ENCODE measurements around the gene TACC2. TPM values are rescaled to one million over a fixed set of nuclear protein-coding genes. Genes with fewer than 3 reads are reported as not detected.
A peak's percentile ranks its signal among the peaks of the same experiment; 100 is the strongest.

Gene TACC2
- total RNA-seq, 1 donor from 2014 or later, result 341 TPM

GRCh38 chr10:122168101-122168500 lies 179.1 kb downstream of the TACC2 start:
- intact Hi-C loops (cut with DNase I), result no loop called here
- no peak for ATAC-seq
- DNase-seq (ENCODE audit: missing footprints), result no peak

GRCh38 chr10:122168598-122169394 lies 179.8 kb downstream of the TACC2 start:
- ATAC-seq (no peak), DNase-seq (ENCODE audit: missing footprints) (no peak)
- intact Hi-C loops (cut with DNase I), result no loop called here

GRCh38 chr10:122170802-122171201 lies 181.8 kb downstream of the TACC2 start:
- no peak for ATAC-seq
- intact Hi-C loops (cut with DNase I), result no loop called here
- no peak for DNase-seq (ENCODE audit: missing footprints)

GRCh38 chr10:122171302-122172075 lies 182.5 kb downstream of the TACC2 start:
- no peak for ATAC-seq
- intact Hi-C loops (cut with DNase I), result no loop called here

GRCh38 chr10:122172361-122173008 lies 183.5 kb downstream of the TACC2 start:
- ATAC-seq (peak; percentile 12), DNase-seq (ENCODE audit: missing footprints) (no peak)
- intact Hi-C loops (cut with DNase I), result no loop called here

More at GRCh38 chr10:122171302-122172075, 182.5 kb downstream of the TACC2 start:
- DNase-seq (ENCODE audit: missing footprints), result no peak

- intact Hi-C loops (cut with DNase I), result no loop called here
- peak; percentile 83 for ATAC-seq
- DNase-seq (ENCODE audit: missing footprints), result no peak
These were observed 184.4 kb downstream of the TACC2 start for GRCh38 chr10:122173337-122173736.

- intact Hi-C loops (cut with DNase I), result no loop called here
- ATAC-seq (peak; percentile 13), DNase-seq (ENCODE audit: missing footprints) (no peak)
These were observed 184.9 kb downstream of the TACC2 start for GRCh38 chr10:122173766-122174435.

GRCh38 chr10:122176232-122177213 lies 187.6 kb downstream of the TACC2 start:
- intact Hi-C loops (cut with DNase I), result no loop called here
- ATAC-seq (no peak), DNase-seq (ENCODE audit: missing footprints) (no peak)

- no peak for ATAC-seq
- intact Hi-C loops (cut with DNase I), result no loop called here
- DNase-seq (ENCODE audit: missing footprints), result no peak
These were observed 189.7 kb downstream of the TACC2 start for GRCh38 chr10:122178655-122179054.

GRCh38 chr10:122181041-122181732 lies 192.2 kb downstream of the TACC2 start:
- DNase-seq (ENCODE audit: missing footprints) (no peak), ATAC-seq (no peak)
- intact Hi-C loops (cut with DNase I), result no loop called here

GRCh38 chr10:122181876-122182275 lies 192.9 kb downstream of the TACC2 start:
- intact Hi-C loops (cut with DNase I), result no loop called here
- DNase-seq (ENCODE audit: missing footprints) (no peak), ATAC-seq (no peak)

GRCh38 chr10:122182308-122182707 lies 193.3 kb downstream of the TACC2 start:
- ATAC-seq, result no peak
- intact Hi-C loops (cut with DNase I), result no loop called here
- DNase-seq (ENCODE audit: missing footprints), result no peak

- no peak for DNase-seq (ENCODE audit: missing footprints)
- intact Hi-C loops (cut with DNase I), result no loop called here
- ATAC-seq, result no peak
These were observed 195.3 kb downstream of the TACC2 start for GRCh38 chr10:122184254-122184653.

- intact Hi-C loops (cut with DNase I), result no loop called here
- DNase-seq (ENCODE audit: missing footprints) (no peak), ATAC-seq (no peak)
These were observed 196.7 kb downstream of the TACC2 start for GRCh38 chr10:122185643-122186042.

- intact Hi-C loops (cut with DNase I), result no loop called here
- peak; percentile 39 for ATAC-seq
- peak; percentile 13 for DNase-seq (ENCODE audit: missing footprints)
These were observed 198.2 kb downstream of the TACC2 start for GRCh38 chr10:122186816-122187810.

- ATAC-seq (no peak), DNase-seq (ENCODE audit: missing footprints) (no peak)
- intact Hi-C loops (cut with DNase I), result no loop called here
These were observed 199.7 kb downstream of the TACC2 start for GRCh38 chr10:122188706-122189105.

Measured in Right ventricle myocardium inferior (tissue), 1 donor.